NCI-H2171 (cell line): Measurements from ENCODE around the gene ASCC1.
A peak's percentile ranks its signal among the peaks of the same experiment; 100 is the strongest.

Source experiments
- DNase-seq: peaks from one replicate; lab custom pipeline; 2025; lab: John Stamatoyannopoulos, UW

Gene ASCC1

DNA sequence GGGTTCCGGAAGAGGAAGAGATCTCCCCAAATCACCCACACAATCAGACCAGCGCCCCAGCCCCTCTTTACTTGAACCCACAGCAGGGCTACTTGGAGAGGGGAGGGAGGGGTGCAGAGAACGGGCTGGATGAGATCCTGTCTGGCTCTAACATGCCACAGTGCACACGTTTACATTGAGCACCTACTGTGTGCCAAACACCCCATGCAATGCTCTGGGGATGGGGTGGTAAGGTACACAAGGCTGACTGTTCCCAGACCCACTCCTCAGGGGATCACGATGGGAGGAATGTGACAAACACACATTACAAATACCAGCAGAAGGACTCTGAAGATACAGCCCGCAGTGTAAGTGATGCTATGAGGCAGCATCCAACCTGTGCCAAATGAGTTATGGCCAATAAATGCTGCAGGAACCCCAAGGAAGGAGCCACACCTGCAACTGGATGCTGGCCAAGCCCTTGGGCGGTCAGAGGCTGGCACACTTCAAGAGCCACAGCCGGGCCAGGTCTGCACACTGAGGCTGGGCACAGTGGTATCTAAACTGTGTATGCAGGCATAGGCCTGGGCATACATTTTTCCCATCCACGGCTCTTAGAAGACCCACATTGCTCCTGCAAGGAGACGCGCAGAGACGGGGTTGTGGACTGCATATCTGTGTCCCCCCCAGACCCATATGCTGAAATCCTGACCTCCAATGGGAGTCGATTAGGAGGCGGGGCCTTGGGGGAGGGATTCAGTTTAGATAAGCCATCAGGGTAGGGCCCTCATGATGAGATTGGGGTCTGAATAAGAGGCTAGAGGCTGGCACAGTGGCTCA is 134.1 kb downstream of the ASCC1 start:
- DNase-seq: no peak

DNA sequence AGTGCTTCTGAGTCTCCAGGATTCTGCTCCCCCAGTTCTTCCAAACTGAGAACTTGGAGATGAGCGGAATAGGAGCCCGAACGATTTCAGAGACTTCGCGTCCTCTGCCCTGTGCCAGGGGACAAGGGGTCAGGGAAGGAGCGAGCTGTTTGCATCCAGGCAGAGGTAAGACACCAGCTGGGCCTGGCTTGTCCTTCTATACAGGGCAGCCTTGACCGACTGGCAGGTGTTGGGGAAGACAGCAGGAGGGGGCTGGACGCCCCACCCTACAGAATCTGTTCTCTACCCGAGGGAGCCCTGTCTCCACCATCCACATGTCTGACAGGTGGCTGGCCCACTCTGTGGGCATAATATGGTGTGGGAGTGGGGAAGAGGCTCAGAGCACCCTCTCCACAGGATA is 134.9 kb downstream of the ASCC1 start:
- DNase-seq: no peak

DNA sequence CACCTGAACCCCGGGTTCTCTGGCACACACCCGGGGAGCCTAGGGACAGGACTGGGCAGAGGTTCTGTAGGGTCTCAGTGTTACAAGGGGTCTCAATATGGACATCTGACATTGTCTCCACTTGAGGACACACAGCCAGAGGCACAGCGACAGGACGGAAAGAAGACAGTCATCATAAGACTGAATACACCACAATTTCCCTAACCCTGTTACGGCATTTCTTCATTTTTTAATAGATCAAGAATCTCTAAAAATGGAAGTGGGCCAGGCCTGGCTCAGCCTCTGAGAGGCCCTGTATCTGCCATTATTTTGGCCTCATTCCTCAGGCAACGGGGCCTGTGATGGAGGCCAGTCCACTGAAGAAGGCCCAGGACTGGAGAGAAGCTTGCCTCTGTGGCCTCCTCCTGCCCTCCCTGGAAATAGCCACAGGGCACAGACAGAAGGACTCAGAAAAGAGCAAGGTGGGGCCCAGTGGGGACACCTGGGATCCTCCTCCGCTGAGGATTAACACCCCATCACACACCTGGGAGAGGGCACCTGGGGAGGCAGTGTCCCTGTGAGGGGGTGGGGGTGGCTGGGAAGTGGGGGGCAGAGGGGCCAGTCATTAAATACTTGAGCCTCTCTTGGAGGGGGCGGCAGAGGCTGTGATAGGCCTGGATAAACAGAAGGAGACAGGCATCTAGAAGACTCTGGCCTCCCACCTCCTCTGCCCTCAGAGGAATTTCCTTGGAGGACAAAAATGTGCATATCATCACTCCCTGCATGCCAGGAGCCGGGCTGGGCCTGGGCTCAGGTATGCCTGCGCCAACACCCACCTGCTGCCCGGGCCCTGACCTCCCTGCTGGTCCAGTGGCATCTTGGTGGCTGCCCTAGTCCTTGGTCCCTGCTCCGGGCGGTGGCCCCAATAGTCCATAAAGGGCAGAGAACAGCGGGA is 135.8 kb downstream of the ASCC1 start:
- DNase-seq: no peak

DNA sequence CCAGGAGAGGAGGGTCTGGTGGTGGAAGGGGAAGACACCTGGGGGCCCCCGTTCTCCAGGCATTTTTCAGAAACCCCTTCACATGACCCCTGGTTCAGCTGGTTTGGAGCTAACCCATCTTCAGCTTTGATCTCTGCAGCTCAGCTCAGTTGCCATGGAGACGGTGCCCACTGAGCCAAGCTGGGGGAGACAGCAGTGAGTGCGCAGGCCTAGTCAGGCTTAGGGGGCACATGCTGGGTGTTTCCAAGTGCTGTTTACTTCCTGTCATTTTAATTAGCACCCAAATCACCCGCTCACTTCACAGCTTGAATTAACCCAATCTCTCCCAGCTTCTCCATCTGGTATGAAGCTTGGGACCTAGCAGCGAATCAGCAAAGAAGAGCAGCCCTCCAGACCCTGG is 136.7 kb downstream of the ASCC1 start:
- peak; percentile 53 for DNase-seq

DNA sequence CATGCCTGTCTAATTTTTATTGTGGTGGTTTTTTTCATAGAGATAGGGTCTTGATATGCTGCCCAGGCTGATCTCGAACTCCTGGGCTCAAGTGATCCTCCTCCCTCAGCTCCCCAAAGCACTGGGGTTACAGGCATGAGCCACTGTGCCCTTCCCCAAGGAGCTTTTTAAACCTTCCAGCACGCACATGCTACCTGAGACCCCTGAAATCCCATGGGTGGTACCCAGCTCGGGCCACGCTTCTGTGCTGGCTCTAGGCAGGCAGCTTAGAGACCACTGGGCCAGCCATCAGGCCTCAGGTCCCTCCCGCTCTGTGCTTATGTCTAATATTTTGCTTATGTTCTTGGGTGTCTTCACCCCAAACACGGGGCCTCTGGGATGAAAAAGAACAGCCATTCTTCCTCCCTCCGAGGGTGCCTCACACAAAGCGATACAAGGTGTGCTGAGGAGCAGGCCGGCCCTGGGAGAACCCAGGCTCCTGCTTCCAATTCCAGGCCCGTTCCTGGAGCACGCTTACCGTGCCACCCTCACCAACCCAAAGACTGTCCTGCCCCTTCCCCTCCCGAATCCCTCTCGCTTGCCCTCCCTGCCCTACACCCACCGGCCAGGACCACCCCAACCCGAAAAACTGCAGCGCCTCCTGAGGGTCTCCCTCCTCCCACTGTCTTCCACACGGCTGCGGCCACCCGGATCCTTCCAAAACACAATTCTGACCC is 138.6 kb downstream of the ASCC1 start:
- no peak for DNase-seq

DNA sequence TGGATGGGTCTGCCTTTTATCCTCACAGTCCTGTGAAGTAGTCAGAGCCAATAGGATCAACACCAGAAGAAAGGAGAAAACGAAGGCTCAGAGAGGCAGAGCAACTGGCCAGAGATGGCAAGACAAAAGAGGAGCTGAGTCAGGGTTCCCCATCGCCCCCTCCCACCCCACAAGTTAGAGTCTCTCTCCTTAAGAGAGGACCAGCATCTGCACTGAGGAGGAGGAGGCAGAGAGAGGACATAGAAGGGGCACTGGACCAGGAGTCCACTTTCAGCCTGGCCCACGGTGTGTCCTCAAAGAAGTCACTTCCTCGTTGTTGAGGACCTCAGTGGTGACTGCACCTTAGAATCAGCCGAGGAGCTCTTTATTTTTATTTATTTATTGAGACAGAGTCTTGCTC is 139.3 kb downstream of the ASCC1 start:
- DNase-seq: no peak

DNA sequence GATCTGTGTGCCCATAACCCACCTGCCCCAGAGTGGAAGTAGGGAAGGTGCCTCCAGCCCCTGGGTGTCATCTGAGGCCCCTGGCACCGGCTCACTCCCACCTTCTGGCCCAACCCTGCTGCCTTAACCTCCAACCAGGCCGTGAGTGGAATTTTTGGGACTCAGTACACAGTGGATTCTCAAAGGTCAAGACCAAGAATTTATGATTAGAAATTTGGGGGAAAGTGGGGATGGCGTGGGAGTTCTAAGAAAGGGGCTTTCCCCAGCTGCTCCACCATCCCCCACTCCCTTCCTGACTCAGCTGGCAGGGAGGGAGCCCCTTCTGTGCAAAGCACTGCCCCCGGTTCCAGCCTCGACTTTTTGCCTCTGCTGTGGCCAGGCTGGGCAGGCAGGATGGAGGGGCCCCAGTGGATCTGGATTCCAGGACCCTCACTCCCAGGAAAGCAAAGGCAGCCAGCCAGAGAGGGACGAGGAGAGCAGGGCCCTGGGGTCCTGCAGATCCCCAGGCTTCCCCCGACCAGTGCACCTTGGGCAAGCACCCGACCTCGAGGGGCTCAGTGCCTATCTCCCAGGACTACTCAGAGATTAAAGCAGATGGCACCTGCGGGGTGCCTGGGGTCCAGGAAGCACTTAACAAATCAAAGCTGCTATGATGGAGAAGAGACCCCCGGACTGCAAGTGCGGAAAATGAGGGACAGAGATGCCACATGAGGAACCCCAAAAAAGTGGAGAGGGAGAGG is 140.5 kb downstream of the ASCC1 start:
- no peak for DNase-seq

DNA sequence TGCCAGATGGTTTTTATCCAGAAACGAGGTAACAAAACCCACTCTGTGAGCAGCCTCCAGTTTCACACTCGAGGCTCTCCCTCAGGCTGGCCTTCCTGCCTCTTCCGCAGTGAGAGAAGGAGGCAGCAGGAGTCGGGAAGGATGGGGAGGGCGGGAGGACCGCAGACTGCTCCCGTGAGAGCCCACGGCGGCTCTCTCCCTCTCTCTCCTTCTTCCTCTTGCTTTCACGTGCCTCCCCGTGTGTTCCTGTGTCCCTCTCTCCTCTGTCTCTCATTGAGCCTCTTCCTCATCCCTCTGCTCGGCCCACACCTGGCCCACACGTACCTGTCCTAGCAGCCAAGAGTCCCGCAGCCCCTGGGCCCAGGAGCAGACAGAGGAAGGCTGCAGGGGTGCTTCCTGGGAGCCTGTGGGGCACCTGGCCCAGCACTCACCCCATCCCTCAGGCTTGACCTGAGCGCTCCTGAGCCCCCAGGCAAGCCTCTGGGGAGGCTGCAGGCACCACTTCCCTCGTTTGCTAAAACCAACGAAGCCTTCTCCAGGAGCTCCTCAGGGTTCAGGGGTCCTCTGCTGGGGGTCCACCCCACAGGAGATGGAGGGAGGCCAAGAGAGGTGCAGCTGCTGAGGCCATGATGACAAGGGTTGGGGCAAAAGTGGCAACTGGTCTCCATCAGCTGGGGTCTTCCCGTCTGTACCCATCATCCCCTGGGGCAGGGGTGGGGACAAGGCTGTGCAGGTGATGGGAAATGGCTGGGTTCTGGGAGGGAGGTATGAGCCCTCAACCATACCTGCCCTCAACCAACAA is 141.3 kb downstream of the ASCC1 start:
- DNase-seq: no peak

DNA sequence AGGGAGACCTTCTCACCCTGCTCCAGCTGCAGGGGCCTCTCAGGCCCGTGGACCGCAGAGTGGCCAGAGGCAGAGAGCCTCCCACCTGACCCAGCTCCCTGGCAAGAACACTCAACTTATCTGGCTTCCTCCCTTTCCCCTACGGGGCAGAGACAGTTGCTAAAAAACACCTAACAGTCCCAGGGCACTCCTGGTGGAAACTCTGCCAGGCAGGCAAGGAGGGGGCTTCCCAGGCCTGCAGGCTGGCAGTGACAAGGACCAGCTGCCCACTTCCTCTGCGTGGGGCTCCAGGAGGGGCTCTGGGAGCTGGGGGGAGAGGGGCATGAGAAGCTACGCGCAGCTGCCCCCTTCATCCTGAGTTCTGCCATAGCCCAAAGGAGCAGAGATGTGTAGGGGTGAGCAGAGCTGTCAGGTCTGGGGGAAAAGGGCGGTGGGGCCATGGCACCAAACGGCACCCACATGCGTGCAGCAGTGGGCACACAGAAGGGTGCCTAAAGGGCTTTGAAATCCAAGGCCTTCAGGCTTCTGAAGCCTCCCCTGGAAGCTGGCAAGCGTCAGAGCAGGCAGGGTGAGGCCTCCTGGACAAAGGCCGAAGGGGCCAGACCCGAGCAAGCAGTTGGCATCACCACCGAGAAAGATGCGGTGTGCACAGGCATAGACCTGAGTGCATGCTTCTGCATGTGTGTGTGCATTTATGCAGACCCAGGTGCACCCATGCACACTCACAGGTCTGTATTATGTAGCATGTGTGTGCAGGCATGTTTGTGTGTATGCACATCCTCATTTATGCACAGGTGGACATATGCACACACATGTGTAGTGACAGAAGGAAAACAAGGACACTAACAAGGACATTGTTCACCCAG is 142.1 kb downstream of the ASCC1 start:
- no peak for DNase-seq

DNA sequence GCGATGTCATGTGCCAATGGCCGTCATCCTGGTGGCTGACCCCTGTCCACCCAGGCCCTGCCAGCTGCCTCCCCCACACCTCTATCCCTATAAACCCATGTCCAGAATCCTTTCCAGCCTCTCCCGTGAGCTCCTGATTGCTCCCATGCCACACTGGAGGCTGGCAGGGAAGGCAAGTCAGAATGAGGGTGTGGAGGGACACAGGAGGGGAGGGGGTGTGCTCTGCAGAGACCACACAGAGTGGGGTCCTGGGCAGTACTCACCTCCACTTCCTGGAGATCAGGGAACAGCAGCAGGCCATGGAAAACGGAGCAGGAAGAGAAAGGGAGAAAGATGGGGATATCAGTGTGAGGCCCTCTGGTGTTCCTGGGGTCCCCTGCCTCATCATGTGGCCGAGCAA is 143.4 kb downstream of the ASCC1 start:
- DNase-seq: no peak

DNA sequence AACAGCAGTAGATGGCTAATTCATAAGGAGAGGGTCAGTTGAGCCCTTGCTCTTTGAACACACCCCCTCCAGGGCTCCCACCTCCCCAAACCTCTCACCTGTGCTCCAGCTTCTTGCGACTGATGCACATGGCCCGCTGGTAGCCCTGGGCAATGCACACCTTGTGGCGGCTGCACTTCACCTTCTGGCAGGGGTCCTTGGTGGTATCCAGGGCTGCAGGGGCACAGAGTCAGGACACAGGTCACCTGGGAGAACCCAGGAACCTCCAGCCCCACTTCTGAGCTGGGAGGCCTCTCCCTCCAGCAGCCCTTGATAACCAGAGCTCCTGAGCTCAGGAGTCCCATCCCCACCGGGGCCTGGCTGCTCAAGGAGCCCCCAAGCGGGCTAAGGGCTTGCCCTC is 144.0 kb downstream of the ASCC1 start:
- DNase-seq: no peak

DNA sequence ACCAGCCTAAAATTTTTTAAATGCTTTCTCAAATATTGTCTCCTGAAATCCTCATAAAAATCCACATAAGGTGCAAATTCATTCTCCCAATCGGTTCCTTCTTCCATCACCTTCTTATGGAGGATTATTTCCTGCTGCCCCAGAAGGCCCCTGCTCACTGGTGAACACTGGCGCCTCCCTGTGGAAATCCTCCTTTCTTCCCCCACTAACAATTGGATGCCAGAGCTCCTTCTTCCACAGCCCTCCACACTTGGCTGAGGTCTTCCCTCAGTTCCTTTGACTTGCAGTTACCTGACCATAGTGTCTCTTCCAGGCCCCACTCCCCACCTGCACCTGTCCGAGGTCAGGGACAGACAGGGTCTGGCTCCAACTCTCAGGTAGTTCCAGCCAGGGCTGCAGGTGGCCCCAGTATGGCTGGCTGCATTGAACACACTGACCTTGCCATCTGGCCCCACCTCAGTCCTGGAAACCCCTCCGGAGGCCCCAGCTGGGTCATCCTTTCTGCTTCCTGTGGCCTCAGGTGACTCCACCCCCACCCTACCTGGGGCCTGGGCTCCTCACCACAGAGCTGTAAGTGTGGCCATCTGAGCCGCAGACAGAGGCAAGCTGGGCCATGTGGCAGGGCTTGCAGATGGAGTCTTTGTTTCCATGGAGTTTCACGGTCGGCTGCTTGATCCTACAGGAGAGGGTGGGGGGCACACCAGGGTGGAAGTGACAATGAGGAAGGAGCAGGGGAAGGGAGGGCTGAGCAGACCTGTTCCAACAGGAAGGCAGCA is 146.1 kb downstream of the ASCC1 start:
- peak; percentile 69 for DNase-seq

DNA sequence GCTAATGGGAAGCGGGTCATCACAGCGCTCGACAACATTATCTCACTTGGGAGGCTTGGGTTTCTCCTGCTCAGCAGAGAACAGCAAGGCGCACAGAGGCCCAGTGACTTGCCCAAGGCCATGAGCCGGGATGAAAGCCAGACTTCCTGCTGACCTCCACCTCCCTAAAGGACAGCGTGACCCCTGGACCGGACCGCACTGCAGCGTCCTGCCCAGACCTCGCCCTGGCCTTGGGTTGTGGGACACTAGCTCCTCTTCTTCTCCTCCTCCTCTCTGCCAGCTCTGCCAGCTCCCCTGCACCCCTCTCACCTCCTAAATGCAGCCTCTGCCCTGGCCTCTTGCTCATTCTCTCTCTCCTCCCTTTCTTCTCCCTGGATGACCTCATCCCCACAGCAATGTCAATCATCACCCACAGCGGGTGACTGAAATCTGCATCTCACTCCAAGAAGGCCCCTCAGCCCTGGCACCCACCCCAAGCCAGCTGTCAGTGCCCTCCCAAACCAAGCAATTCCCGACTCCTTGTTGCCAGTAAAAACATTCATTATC is 147.1 kb downstream of the ASCC1 start:
- peak; percentile 67 for DNase-seq

DNA sequence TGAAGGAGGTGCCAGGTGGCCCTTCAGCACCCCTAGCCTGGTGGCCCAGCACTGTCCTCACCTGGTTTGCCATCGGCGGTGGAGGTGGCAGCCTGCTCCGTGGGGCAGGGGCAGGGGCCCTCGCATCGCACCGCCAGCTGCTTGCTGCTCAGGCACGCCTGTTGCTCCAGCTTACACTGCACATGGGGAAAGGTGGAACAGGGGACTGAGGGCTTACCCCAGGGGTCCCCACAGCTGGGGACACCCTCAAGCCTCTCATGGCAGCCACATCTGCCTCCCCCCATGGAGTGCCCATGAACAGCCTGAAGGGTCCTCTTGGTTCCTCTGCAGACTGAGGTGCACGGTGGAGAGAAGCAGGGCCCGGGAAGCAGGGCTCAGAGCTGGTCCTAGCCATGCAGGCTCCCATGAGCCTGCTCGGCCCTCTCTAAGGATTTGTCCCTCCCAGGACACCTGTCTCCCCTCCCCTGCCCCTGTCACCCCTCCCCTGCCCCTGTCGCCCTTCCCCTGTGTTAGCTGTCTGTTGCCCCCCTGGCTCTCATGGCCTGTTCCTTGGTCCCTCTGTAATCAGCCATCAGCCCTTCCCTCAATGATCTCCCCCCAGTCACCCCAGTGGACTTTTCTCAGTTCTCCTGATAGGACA is 147.8 kb downstream of the ASCC1 start:
- no peak for DNase-seq

DNA sequence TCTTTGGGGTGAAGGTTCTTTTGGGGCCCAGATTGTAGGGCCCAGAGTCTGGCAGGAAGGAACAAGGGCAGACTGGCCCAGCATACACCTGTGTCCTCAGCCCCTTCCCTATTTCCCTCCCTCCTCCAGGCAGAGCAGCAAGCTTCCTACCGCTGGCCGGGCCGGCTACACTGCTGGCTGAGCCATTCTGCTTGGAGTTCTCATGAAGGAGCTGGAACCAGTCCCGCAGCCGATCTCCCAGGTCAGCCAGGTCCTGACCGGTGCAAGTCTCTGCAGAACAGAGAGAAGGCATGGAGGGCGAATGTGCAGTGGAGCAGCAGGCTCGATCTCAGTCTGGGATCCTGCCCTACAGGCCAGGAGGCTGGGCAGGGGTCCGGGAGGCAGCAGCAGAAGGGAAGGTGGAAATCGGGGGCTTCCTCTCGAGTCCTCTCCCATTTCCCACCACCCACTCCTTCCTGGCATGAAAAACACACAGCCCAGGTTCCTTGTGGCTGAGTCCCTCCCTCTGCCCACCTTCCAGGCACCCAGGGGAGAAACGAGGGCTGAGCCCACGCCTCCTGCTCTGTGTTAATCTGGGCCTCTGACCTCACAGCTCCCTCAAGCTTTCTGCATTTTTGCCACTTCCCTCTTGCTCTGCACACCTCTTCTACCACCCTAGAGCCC is 148.5 kb downstream of the ASCC1 start:
- DNase-seq: no peak

DNA sequence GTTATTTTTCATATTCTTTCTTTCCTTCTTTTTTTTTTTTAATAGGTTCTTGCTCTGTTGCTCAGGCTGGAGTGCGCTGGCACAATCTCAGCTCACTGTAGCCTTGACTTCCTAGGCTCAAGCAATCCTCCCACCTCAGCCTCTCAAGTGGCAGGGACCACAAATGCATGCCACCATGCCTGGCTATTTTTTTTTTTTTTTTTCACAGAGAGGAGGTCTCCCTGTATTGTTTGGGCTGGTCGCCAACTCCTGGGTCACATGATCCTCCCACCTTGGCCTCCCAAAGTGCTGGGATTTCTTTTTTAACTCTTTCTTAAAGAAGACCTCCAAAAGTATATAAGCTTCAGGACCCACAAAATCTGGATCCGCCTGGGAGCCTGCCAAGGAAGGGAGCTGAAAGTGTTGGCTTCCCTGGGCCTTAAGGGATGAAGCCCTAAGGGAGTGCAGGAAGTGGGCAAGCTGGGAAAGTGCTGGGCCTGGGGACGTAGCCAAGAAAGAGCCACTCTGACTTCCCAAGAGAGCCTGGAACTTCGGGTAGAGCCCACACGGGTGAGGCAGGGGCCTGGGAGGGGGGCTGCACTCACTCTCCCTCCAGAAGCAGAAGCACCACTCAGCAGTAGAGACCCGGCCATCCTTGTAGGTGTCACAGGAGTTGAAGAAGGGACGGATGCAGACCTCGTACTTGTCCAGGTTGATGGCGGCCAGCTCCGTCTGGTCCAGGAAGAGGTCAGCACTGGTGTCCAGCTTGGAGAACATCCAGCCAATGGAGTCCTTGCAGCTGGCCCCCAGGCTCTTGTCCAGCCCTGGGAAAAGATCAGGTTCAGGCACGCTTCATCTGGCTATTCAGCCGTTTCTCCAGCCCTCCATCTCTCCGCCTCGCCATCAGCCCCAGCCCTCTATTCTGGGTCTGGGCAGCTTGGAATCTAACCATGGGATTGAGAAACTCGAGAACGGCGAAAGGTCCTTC is 149.5 kb downstream of the ASCC1 start:
- DNase-seq: no peak
